Measurements from ENCODE around the gene EEIG2. TPM values are rescaled to one million over a fixed set of nuclear protein-coding genes. Genes with fewer than 3 reads are reported as not detected.

Gene EEIG2
- total RNA-seq, 1 donor from 2014 or later, result 7.1 TPM

DNA sequence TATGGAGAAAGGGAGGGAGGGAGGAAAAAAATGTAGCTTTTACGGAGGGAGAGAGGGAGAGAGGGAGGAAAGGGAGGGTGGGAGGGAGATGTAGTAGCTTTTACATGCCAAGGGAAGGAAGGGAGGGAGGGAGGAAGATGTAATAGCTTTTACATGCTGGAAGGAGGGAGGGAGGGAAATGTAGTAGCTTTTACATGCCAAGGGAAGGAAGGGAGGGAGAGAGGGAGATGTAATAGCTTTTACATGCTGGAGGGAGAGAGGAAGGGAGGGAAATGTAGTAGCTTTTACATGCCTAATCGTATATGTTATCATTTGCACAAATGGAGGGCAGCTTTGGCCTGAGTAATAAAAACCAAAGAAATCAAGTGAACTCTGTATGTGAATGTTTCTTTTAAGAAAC, 35.6 kb downstream of the EEIG2 start:
- H3K9ac ChIP-seq (ENCODE audit: low read length), result no peak overlapping the region
- FAIRE-seq, result peak; percentile 39
- H3K9me3 Mint-ChIP-seq (ENCODE audit: unreplicated experiment), result no peaks in the 10 kb centered on the region

GRCh38 chr1:108597041-108597440, 37.1 kb downstream of the EEIG2 start:
- H3K27me3 ChIP-seq (ENCODE audit: insufficient read depth, low read length), result no peaks in the 10 kb centered on the region
- FAIRE-seq (no peak), DNase-seq (ENCODE audit: low read depth) (no peak)
- no peaks in the 10 kb centered on the region for H3K79me2 ChIP-seq (ENCODE audit: insufficient read depth, low read length)
- Mint-ChIP-seq H3K4me1 (ENCODE audit: low read depth, unreplicated experiment) (no peaks in the 10 kb centered on the region), H3K27me3 (ENCODE audit: low read depth, unreplicated experiment) (no peaks in the 10 kb centered on the region), H3K36me3 (ENCODE audit: low read depth, unreplicated experiment) (no peaks in the 10 kb centered on the region), H3K9me3 (ENCODE audit: unreplicated experiment) (no peaks in the 10 kb centered on the region), H3K4me3 (ENCODE audit: unreplicated experiment) (no peak overlapping the region), H3K27ac (ENCODE audit: unreplicated experiment) (no peak overlapping the region)
- no peak overlapping the region for H3K27ac ChIP-seq (ENCODE audit: low read depth, low read length)
- no peaks in the 10 kb centered on the region for H4K20me1 ChIP-seq (ENCODE audit: insufficient read depth, low read length)
- no peak overlapping the region for H3K4me2 ChIP-seq (ENCODE audit: low read length)
- no peak overlapping the region for H2AFZ ChIP-seq (ENCODE audit: low read depth, low read length)
- H3K36me3 ChIP-seq (ENCODE audit: insufficient read depth, low read length), result no peaks in the 10 kb centered on the region
- no peak overlapping the region for H3K4me3 ChIP-seq (ENCODE audit: insufficient read depth, low read depth, low read length)
- peaks cover 3% of the 10 kb centered on the region for H3K4me1 ChIP-seq (ENCODE audit: insufficient read depth, low read length)
- no peaks in the 10 kb centered on the region for H3K9me3 ChIP-seq (ENCODE audit: insufficient read depth, low read depth, low read length)
- TF ChIP-seq CTCF (IDR thresholded peaks at IDR 0.05; ENCODE audit: insufficient read depth, low read depth, low read length) (no peak), EZH2 (IDR thresholded peaks at IDR 0.05; ENCODE audit: insufficient read depth, low read length) (no peak)
- H3K9ac ChIP-seq (ENCODE audit: low read length), result no peak overlapping the region

More for the DNA sequence above, 35.6 kb downstream of the EEIG2 start:
- peak; percentile 12 for DNase-seq (ENCODE audit: low read depth)
- no peaks in the 10 kb centered on the region for H3K27me3 ChIP-seq (ENCODE audit: insufficient read depth, low read length)
- no peaks in the 10 kb centered on the region for H3K9me3 ChIP-seq (ENCODE audit: insufficient read depth, low read depth, low read length)
- TF ChIP-seq CTCF (IDR thresholded peaks at IDR 0.05; ENCODE audit: insufficient read depth, low read depth, low read length) (no peak), EZH2 (IDR thresholded peaks at IDR 0.05; ENCODE audit: insufficient read depth, low read length) (no peak)
- H3K4me2 ChIP-seq (ENCODE audit: low read length), result no peak overlapping the region
- no peaks in the 10 kb centered on the region for H3K27me3 Mint-ChIP-seq (ENCODE audit: low read depth, unreplicated experiment)
- no peak overlapping the region for H3K27ac Mint-ChIP-seq (ENCODE audit: unreplicated experiment)
- H3K4me3 ChIP-seq (ENCODE audit: insufficient read depth, low read depth, low read length), result no peak overlapping the region
- peaks cover 16% of the 10 kb centered on the region for H3K4me1 ChIP-seq (ENCODE audit: insufficient read depth, low read length)
- no peaks in the 10 kb centered on the region for H3K4me1 Mint-ChIP-seq (ENCODE audit: low read depth, unreplicated experiment)
- no peaks in the 10 kb centered on the region for H4K20me1 ChIP-seq (ENCODE audit: insufficient read depth, low read length)
- no peak overlapping the region for H3K4me3 Mint-ChIP-seq (ENCODE audit: unreplicated experiment)
- no peaks in the 10 kb centered on the region for H3K36me3 Mint-ChIP-seq (ENCODE audit: low read depth, unreplicated experiment)
- no peak overlapping the region for H3K27ac ChIP-seq (ENCODE audit: low read depth, low read length)
- no peaks in the 10 kb centered on the region for H3K36me3 ChIP-seq (ENCODE audit: insufficient read depth, low read length)
- no peak overlapping the region for H2AFZ ChIP-seq (ENCODE audit: low read depth, low read length)
- H3K79me2 ChIP-seq (ENCODE audit: insufficient read depth, low read length), result no peaks in the 10 kb centered on the region

DNA sequence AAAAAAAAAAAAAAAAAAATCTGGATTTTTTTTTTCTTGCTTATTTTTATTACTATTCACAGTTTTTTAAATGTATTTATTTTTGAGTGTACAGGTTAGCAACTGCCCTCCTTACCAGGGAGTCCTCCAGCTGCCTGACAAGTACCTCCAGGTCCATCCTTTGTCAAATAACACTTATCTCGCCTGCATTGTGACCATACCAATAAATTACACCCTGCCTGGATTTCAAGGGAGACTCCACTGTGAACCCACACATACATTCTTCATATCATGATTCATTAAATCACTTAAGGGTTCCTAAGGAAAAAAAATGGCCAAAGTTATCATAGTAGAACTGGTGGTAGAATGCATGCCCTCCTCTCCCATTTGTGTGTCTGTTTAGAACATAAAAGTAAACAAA, 38.4 kb downstream of the EEIG2 start:
- no peaks in the 10 kb centered on the region for H3K4me1 ChIP-seq (ENCODE audit: insufficient read depth, low read length)
- DNase-seq (ENCODE audit: low read depth) (peak; percentile 43), FAIRE-seq (no peak)
- no peaks in the 10 kb centered on the region for H3K9me3 ChIP-seq (ENCODE audit: insufficient read depth, low read depth, low read length)
- Mint-ChIP-seq H3K27ac (ENCODE audit: unreplicated experiment) (no peak overlapping the region), H3K27me3 (ENCODE audit: low read depth, unreplicated experiment) (no peaks in the 10 kb centered on the region), H3K36me3 (ENCODE audit: low read depth, unreplicated experiment) (no peaks in the 10 kb centered on the region), H3K4me1 (ENCODE audit: low read depth, unreplicated experiment) (no peaks in the 10 kb centered on the region), H3K4me3 (ENCODE audit: unreplicated experiment) (no peak overlapping the region), H3K9me3 (ENCODE audit: unreplicated experiment) (no peaks in the 10 kb centered on the region)
- no peak overlapping the region for H3K9ac ChIP-seq (ENCODE audit: low read length)
- H3K79me2 ChIP-seq (ENCODE audit: insufficient read depth, low read length), result no peaks in the 10 kb centered on the region
- H3K27ac ChIP-seq (ENCODE audit: low read depth, low read length), result no peak overlapping the region
- H3K27me3 ChIP-seq (ENCODE audit: insufficient read depth, low read length), result no peaks in the 10 kb centered on the region
- no peak overlapping the region for H3K4me2 ChIP-seq (ENCODE audit: low read length)
- no peaks in the 10 kb centered on the region for H3K36me3 ChIP-seq (ENCODE audit: insufficient read depth, low read length)
- no peak overlapping the region for H2AFZ ChIP-seq (ENCODE audit: low read depth, low read length)
- no peaks in the 10 kb centered on the region for H4K20me1 ChIP-seq (ENCODE audit: insufficient read depth, low read length)
- no peak overlapping the region for H3K4me3 ChIP-seq (ENCODE audit: insufficient read depth, low read depth, low read length)
- TF ChIP-seq CTCF (IDR thresholded peaks at IDR 0.05; ENCODE audit: insufficient read depth, low read depth, low read length) (no peak), EZH2 (IDR thresholded peaks at IDR 0.05; ENCODE audit: insufficient read depth, low read length) (no peak)
